Stimulated activated CD8-positive, alpha-beta memory T cell treated with anti-CD3 and anti-CD28 coated beads, Interleukin-15, amount 100 ng/mL, for 24 hours (primary cell): ENCODE data around the gene ST3GAL3.

ENCODE experiments used
- DNase-seq: peaks from one replicate; pipeline ENCODE4 v3.0.0-alpha.2; 2020; ENCODE audit warnings: low read depth

The ST3GAL3 gene

DNA sequence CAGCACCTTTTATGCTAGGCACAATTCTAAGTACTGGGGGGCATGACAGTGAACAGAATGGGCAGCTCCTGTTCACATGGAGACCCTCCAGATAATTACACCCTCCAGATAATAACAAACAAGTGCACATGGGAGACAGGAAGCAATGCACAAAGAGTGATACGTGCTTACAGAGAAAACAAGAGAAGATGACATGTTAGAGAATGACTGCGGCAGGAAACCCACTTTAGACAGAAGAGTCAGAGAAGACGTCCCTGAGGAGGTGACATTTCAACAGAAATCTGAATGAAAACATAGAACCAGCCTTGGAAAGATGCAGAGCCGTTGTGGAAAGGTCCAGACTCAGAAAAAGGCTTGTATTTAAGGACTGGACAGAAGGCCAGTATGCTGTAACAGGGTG is 171.5 kb downstream of the ST3GAL3 start:
- DNase-seq, result no peak

DNA sequence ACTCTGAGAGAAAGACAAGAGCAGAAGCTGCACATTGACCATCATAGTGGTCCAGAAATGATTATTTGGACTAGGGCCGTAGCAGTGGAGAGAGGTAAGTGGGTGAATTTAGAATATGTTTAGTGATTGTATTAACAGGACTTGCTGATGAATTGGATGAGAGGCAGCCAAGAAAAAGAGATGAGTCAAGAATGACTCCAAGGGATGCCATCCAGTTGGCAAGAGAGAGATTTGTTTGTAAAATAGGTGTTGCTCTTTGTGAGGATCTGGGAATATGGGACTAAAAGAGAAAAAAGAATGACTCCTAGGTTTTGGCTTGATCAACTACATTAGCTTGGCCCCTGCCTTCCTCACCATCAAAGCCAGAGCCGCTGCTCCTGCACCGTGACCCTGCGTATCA is 172.1 kb downstream of the ST3GAL3 start:
- DNase-seq, result no peak

DNA sequence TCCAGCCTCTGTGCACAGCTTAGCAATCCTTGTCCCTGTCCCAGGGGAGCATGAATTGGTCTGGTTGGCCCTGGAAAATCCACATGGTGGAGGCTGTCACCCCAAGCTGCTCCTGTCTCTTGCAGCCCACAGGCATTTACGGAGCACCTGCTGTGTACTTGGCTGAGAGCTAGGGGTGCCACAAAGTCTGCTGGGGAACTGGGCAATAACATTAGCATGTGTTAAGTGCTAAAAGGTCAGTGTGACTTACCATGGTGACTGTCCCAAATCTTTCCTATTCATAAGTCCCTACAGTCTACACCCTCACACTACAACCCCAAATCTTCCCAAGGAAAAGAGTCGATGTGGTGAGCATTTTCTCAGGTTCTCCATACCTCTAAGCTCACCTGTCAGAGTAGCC is 172.7 kb downstream of the ST3GAL3 start:
- no peak for DNase-seq

DNA sequence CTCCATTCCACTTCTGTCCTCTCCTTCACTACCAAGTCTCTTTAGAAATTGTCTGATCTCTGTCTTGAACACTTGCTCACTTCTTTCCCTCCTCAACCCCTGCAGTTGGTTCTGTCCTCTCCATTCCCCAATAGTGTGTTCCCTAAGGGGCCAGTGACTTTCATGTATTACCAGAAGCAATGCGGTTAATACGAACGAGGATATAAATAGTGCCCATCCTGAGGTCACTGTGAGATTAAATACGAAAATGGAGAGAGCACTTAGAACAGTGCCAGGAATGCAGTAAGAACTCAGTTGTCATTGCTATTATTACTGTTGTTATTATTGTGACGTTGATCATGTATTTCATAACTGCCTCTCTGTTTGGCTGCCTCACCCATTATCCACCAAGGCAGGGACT is 173.3 kb downstream of the ST3GAL3 start:
- no peak for DNase-seq

DNA sequence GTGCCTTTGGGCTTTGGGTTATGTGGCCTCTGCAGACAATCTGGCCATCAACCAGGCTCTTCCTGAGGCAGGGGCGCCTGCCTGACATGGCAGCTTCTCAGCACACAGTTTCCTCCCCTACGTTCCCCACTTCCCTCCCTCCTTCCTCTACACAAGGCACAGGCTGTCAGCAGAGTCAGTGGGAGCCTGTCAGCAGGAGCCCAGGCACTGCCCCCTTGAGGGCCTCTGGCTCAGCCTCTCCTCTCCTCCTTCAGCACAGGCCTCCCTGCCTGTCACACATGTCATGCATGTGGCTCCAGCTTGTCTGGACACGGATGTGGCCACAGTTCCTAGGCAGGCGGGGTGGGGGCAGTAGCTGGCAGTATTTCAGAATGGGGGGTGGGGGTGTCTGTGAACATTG is 174.1 kb downstream of the ST3GAL3 start:
- DNase-seq, result no peak

DNA sequence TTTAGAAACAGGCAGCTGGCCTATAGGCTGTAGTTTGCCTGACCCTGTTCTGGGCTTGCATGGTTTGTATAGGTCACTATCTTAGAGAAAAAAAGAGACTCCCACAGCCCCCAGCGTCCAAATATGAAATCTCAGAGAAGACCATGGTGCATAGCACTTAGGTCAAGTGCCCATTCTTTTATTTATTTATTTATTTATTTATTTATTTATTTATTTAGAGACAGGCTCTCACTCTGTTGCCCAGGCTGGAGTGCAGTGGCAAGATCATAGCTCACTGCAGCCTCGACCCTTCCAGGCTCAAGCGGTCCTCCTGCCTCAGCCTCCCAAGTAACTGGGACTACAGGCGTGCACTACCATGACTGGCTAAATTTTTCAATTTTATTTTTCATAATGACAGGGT is 175.4 kb downstream of the ST3GAL3 start:
- no peak for DNase-seq

DNA sequence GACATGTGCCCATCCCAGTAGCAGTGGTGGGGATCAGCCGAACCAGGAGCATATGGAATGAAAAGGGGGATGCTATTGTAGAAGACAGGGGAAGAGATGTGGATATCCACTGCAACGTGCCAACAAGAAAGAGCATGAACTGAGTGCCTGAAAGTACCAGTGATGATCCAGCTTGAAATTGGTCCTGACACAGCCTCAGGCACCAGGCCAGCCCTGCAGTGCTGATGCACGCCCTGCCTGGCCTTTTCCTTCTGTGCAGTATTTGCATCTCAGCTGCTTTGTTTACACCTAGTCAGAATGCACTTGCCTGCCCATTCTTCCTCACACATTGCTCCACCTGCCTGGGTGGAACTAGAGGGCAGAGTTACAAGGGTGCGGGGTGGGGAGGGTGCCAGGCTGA is 176.0 kb downstream of the ST3GAL3 start:
- no peak for DNase-seq

DNA sequence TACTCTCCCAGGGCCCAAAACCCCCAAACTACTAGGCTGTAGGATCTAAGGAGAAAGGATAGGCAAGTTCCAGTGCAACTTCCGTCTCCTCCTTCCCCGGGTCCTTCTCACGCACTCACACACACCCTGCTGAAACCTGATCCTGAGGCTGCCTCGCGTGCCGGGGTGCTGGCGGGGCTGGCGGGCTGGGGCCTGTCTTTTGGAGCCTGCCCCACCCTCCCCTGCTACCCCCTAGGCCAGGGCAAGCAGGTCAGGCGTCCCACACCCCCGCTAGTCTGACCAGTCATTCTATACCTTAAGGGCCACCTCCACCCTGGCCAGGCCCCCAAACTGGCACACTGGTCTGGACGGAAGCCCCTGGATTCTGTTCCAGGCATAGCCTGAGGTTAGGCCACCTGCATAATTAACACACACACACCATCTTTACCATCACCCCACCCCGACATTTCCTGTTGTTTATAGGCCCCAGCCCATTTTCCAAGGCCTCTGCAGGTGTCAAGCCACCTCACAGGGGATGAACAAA is 178.0 kb downstream of the ST3GAL3 start:
- DNase-seq, result no peak

DNA sequence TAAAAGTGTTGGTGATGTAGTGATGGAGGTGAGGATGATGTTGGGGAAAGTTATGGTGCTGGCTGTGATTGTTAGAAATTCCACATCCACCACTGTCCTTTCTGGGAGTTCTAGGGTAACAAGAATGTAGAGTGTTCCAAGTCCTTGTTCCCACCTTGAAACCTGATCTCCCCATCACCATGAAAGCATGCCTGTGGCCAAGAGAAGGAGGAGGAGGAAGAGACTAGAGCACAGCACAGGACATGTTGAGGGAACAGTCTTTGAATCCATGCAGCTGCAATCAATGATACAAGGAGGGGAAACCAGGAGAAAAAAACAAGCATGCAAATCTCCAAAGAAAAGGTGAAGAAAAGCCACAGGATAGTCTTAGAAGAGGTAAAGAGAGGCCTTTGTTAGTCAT is 180.4 kb downstream of the ST3GAL3 start:
- no peak for DNase-seq

DNA sequence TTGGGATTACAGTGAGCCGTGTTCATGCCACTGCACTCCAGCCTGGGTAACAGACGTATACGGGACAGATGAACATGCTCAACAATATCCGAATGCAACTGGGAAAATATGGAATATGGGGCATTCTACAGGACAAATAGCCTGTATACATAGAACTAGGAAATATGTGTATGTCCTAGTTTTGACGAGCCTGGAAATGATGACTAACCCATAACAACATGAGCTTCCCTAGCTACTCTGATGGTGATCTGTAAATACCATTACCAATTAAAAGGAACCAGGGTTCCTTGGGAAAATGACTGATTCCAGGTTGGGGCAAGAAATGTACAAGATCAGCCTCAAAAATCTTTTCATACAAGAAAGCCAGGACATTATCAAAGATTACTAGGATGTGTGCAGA is 183.5 kb downstream of the ST3GAL3 start:
- no peak for DNase-seq

DNA sequence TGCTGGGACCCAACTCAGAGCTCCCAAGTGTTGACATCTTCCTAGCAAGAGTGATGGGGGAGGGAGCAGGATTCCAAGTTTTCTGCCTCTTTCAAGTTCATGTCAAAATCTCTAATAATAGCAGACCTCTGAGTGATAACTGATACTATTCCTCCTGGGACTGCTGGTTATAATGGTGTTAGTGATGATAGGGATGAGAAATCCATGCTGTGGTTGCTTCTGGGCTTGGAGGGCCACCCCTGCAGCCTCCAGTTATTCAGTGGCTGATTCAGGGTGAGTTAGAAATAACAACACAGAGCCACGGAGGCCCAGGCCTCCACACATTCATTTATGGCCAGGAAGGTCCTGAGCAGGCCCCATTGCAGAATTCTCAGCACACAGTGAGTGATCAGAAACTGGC is 185.7 kb downstream of the ST3GAL3 start:
- DNase-seq, result no peak

DNA sequence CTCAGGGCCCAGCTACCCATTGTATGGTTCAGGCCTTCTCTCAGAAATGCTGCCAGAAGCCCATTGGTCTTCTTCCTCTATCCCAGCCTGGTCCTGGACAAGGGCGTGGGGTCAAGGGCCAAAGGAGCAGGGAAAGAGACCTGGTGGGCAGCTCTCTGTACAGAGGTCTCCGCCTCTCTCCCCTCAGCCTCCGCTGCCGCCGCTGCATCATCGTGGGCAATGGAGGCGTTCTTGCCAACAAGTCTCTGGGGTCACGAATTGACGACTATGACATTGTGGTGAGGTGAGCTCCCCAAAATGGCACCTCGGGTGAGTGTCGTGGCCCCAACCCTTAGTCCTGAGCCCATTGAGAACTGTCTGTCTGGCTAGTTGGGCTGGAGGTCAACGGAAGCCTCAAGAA is 191.6 kb downstream of the ST3GAL3 start:
- no peak for DNase-seq

DNA sequence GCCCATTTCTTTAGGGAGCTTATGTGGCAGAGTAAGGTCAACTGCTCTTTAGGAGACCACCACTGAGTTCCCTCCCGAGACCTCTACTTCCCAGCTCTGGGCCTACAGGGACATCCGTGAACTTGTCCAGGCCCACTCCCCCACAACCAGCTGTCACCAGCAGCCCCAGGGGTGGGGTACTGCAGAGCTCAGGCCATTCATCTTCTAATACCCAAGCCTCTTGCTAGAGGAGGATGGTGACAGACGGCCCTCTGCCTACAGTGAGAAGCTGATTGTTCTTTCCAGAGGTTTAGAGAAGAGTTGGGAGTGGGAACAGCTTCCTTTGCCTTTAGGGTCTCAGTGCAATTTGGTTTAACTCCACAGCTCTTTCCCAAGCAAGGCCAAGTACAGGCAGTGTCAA is 193.1 kb downstream of the ST3GAL3 start:
- DNase-seq, result no peak

DNA sequence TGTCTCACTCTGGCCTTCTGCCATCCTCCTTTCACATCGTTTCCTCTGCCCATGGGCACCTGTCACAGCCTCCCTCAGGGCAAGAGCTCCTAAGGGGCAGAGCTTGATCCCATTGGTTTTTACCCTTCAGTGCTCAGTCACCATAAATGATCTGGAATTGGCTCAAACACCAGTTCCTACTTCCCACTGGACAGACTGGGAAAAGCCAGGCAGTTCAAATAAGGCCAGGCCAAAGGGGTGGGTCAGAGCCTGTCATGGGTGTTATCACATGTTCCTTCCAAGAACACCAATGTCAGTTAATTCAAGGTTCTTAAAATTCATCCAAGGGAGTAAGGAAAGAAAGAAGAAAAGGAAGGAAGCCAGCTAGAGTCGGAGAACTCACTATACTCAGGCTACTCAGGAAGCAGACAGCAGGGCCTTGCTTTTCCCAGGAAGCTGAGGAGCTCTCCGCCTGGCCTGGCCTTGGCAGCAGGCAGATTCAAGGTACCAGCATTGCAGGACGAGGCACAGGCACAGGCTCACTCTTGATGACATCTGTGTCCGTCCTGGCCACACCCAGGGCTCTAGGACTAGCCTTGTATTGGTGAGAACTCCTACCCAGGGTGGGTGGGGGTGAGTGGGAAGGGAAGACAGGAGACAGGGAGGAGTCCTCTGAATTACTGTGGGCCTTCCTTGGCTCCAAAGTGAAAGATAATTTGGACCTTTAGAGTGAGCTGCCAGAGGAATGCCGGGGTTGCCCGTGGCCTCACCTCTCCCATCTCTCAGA is 194.0 kb downstream of the ST3GAL3 start:
- no peak for DNase-seq

DNA sequence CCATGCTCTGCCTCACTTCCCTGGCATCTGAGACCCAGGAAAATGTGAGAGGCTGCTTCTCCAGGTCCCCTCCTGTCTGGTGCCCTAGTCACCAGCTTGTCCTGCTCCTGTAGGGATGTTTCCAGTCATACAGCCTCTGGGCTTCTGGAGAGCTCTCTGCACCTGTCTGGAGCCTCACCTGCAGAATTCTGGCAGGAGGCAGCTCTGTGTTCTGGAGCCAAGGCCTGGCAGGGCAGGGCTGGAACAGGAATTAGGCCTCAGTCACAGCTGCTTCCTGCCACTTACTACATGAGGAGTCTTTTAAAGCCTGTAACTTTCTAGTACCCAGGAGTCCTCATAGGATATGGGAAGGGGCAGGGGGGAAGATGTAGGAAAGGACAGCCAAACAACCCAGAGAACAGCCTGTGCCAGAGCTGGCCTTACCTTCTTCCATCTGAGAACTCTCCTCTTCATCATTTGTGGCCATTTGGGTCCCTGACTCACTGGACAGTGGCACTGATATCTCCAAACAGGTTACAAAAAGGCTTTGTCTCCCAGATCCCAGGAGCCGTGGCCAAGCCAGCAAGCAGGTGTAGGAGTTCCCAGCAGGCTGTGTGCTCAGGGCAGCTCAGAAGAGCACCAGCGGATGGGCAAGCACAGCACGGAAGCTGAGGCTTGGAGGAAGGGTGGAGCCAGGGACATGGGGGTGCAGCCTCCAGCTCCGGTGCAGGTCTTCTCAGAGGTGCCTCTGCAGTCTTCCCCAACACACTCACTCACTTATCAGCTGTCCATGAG is 194.9 kb downstream of the ST3GAL3 start:
- DNase-seq, result no peak

DNA sequence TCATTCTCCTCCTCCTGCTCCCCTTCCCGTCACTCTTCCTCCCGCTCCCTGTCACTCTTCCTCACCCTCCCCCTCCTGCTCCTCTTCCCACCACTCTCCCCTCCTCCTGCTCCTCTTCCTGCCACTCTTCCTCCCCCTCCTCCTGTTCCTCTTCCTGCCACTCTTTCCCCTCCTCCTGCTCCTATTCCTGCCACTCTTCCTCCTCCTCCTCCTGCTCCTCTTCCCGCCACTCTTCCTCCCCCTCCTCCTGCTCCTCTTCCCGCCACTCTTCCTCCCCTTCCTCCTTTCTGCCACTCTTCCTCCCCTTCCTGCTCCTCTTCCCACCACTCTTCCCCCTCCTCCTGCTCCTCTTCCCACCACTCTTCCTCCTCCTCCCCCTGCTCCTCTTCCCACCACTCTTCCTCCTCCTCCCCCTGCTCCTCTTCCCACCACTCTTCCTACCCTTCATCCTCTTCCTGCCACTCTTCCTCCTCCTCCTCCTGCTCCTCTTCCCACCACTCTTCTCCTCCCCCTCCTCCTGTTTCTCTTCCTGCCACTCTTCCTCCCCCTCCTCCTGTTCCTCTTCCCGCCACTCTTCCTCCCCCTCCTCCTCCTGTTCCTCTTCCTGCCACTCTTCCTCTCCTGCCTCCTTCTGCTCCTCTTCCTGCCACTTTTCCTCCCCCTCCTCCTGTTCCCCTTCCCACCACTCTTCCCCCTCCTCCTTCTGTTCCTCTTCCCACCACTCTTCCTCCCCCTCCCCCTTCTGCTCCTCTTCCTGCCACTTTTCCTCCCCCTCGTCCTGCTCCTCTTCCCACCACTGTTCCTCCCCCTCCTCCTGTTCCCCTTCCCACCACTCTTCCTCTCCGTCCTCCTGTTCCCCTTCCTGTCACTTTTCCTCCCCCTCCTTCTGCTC is 197.6 kb downstream of the ST3GAL3 start:
- DNase-seq, result no peak

DNA sequence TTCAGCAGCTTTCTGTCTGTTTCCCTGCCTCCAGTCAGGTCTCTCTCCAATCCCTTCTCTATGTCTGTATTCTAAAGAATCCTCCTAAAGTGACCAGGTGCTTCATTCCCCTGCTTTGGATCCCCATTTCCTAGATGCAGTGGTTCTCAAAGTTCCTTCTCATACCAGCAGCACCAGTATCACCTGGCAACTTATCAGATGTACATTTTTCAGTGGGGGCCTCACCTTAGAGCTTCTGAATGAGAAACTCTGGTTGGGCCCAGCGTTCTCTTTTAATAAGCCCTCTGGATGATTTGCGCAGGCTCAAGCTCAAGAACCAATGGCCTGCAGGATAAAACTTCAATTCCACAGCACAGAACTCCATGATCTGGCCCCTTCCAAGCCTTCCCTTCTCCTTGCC is 200.9 kb downstream of the ST3GAL3 start:
- DNase-seq, result no peak

DNA sequence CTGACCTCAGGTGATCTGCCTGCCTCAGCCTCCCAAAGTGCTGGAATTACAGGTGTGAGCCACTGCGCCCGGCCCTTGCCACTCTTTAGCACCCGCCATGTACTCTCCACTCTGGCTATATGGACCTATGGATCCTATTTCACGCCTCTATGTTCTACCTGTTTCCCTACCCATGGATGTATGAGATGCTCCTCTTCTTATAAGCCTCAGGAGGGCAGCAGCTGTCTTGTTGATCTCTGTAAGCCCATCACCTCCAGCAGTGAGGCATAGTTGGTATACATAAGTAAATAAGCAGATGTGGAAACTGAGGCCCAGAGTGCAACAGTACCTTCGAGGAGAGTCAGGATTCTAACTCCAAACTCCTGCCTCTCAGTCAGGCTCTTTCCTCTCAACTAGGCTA is 201.5 kb downstream of the ST3GAL3 start:
- no peak for DNase-seq

DNA sequence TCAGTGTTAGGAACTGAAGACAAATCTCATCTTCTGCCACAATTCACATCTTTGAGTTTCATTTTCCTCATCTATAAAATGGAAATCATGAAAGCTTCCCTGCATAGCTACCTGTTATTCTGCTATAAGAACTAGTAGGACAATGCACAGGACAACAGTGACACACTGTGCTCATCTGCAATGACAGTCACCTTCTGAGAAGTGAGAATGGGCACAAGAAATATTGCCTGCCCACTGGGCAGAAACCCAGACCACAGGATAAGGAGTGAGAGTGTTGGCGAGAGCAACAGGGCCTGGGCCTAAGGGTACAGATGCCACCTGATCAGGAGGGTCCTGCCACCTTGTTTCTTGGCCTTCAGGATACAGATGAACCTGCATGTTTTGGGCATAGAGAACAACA is 203.0 kb downstream of the ST3GAL3 start:
- no peak for DNase-seq

DNA sequence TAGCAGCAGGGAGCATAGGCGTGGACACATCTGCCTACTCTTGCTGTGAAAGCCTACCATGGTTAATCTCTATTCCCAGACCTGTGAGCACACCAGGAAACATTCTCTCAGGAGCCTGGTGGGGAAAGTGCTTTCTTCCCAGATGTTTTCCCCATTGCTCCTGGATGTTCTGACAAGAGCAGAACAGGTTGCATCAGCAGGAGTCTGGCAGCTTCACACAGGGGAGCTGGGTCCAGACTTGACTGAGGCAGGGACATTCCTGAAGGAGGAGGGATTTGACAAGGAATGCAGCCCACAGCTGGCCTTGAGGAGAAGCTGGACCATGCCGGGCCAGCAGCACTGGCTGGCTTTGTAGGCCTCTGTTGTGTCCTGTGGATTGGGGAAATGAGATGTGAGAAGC is 205.3 kb downstream of the ST3GAL3 start:
- DNase-seq, result no peak

DNA sequence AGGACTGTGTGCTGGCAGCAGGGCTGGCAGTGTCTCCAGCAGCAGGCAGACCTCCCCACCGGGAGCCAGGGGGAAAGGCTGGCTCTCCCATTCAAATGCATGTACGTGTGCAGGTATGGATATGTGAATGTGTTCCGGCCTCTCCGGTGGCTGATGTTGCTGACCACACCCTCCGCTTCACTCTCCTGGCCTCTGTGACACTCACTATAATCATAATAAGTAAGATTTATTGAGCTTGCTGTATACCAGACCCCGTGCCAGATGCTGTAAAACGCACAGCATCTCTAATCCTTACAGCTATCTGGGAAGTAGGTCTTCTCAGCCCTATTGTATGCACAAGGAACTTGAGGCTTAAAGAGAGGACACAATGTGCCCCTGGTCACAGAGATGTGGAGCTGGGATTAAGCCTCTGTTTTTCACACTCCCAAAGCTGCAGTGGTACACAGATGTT is 205.7 kb downstream of the ST3GAL3 start:
- DNase-seq, result no peak

DNA sequence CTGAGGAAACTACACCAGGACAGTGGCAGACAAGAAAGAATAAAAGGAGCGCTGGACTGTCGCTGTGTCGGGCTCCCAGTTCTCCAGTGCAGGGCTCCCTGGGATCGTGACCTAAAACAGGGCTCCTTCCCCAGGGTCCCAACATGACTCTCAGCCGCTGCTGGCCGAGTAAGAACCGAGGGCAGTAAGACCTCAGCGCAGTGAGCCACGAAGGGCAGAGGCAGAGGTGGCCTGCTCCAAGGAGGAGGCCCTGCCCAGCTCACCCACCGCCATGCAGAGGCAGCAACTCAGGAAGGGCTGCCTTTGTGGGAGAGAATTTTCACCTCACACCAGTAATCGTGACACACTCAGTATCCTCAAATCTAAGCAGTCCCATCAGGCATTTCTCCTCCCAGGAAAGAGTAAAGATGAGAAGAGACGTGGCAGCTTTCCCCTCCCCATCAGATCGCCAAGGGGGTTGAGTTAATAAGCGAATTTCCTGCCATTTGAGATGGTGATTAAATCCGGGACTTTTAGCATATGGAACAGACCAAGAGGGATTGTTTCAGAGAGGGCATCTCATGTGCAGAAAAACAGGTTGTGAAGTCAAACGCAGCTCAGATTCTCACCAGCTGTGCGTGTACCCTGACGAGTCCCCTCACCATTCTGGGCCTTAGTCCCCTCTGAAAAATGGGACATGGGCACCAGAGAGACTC is 206.5 kb downstream of the ST3GAL3 start:
- no peak for DNase-seq
